ENCODE measurements around the gene PRCP.

The PRCP gene

GRCh38 chr11:82906236-82906635, 6.0 kb upstream of the PRCP start:
- peak; percentile 42 for DNase-seq

- no peak for DNase-seq
Measured at GRCh38 chr11:82903843-82904586, 3.8 kb upstream of the PRCP start.

DNA sequence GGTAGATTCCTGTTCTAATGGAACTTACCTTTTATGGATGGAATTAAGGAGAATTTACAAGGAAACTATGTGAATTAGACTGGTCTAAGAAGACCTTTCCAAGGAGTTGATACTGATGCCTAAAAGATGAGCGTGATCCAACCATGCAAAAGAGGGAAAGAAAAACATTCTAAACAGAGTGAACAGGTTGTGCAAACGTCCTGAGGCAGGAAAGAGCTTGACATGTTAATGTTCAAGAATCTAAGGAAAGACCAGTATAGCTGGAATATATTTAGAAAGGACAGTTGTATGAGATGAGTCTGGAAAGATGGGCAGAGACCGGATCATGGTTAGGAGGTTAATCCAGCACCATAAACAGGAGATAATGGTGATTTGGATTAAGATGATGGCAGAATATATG, 2.6 kb upstream of the PRCP start:
- no peak for DNase-seq

DNA sequence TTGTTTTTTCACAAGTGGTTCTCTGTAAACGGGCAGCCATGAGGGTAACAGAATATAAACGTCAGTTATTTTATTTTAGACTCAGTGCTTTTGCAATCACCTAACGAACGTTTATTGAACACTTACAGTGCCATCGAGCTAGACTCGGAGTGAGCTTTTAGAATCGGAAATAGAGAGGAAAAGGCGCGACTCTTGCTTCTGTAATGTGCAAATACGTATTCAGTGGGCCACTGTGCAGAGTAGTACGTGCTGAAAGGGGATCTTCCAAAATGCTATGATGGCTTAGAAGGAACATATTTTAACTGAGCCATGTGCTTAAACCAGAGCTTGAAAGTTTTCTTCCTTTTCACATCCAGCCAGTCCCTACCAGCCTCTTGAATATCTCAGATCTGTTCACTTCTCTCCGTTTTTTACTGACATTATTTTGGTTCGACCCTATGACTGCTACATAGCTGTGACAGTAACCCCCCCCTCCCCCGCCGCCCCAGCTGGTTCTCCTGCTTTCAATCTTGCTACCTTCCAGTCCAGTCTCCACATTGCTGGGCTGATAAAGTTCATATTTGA, 1.8 kb upstream of the PRCP start:
- DNase-seq = no peak

DNA sequence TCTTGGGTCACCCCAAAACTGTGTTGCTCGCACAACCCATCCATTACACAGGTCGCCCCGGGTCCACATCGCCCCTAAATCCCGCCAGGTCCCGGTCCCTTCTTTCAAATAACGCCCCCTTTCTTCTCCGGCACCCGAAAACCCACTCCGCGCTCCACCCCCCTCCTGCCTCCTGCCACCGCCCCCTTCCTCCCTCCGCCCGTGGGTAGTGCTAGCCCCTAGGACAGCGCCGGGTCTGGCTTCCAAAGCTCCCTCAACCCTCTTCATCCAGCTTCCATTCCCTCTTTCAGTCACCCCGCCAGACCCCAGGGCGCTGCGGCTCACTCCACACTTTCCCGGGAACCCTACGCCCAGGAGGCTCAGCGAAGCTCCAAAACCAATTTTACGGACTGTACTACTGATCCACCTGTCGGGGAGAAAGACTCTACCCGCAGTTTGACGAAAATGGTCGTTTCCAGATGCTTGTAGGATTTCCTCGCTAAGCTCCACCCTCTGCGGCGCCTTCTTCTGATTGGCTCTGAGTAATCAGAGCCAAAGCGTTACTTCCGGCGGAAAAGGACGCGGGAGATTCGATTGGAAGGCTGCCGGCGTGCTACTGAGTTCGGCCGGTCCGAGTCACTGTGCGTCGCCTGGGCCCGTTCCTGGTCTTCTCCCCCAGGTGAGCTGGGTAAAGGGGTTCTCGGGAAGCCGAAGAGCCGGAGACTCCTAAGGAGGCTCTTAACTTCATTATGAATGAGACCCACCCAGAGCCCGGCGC, 1.1 kb upstream of the PRCP start, which contains the start of gene DDIAS:
Gene DDIAS (plus strand): TSS at position 572 of the 757 bp plus-strand sequence. CDS start 13,003 bp downstream, outside the sequence.
- DNase-seq = peak; percentile 97

GRCh38 chr11:82899957-82900276, 313 bp downstream of the PRCP start:
- no peak for DNase-seq

- peak; percentile 3 for DNase-seq
Measured at GRCh38 chr11:82899186-82899820, 927 bp downstream of the PRCP start.

DNA sequence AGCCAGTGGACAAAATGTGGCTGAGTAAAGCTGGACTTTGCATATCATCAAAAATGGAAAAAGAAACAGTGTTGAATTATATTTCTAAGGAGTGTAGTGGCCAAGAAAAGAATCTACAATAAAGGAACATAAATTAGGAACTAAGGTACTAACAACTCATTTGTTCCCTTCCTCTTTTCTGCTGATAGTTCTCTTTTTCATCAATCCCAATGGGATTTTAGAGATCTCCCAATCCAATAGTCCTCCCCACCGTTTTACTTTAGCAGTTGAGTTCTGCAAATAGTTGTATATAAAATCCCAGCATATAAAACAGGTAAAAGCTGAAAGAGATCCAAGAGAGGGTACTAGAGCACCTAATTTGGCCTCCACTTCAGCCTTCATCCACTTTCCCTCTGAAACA, 2.0 kb downstream of the PRCP start:
- peak; percentile 41 for DNase-seq

DNA sequence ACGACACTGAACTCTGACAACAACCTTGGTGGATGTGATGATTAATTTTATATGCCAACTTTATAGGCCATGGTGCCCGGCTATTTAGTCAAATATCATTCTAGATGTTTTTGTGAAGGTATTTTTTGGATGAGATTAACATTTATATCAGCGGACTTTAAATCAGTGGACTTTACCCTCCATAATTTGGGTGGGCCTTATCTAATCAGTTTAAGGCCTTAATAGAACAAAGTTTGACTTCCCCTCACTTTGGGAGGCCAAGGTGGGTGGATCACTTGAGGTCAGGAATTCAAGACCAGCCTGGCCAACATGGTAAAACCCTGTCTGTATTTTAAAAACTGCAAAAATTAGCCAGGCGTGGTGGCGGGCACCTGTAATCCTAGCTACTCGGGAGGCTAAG, 4.0 kb downstream of the PRCP start:
- DNase-seq = no peak

- peak; percentile 88 for DNase-seq
Measured at GRCh38 chr11:82895437-82896091, 4.7 kb downstream of the PRCP start.

DNA sequence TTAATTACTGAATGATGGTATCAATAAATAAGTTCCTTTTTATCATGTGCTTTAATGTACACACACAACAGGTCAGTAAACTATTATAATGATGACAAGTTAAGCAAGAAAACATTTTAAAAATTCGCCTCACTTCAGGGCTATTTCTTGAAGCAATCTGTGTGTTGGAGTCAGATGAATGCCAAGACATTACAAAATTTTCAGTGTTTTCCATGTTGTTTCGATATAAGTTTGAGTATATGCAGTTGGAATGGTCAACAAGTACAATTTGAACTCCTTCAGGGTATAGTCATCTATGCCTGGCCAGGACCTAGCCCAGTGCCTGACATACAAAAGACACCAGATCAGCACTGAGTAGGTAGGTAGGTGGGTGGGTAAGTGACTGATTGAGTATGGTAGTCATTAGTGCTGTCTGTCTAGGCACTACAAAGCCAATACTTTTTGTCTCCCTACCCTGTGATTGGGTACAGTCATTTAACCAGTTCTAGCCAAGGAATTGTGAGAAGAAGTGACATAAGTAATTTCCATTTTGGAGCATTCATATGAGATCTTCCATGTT, 7.5 kb downstream of the PRCP start:
- DNase-seq = no peak

DNA sequence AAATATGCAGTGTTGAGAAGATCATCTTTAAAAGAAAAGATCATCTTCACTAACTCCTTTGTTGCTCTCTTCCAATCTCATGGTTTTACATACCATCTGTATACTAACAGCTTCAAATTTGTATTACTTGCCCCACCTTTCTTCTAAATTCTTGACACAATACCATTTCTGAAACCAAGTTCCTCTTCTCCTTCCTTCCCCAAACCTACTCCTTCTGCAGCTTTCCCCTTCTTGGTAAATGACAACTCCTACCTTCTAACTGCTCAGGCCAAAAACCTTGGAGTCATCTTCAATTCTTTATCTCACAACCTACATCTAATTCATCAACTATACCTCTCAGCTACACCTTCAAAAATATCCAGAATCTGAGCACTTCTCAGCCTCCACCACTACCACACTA, 9.3 kb downstream of the PRCP start:
- DNase-seq = peak; percentile 21

GRCh38 chr11:82890002-82890341, 10.3 kb downstream of the PRCP start:
- no peak for DNase-seq

DNA sequence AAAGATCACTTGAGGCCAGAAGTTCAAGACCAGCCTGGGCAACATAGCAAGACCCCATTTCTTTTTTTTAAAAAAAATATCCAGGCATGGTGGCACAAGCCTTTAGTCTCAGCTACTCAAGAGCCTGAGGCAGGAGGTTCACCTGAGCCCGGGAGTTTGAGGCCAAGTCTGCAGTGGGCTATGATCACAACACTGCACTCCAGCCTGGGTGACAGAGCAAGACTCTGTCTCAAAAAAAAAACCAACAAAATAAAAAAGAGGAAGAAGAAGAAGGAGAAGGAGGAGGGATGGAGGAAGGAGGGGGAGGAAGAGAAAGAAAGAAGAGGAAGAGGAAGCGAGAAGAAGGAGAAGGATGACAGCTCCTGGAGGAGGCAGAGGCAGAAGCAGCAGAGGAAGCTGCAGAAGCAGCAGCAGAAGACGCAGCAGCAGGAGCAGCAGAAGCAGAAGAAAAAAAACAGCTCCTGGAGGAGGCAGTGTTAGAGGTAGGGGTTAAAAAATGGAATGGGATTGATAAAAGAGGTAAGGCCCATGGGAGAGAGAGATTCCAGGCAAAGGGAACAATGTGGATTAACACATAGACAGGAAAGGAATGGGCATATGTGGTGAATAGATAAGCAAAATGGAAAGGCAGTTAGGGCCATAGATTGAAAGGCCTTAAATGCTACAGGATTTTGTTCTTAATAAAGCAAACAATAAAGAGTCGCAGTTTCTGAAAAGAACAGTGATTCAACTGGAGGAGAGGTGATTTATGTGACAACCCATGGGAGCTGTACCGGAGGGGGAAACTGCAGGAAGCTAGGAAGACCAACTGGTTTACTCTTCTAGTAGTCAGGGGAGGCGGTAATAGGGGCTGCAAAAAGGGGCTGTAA, 10.9 kb downstream of the PRCP start:
- DNase-seq = peak; percentile 91

DNA sequence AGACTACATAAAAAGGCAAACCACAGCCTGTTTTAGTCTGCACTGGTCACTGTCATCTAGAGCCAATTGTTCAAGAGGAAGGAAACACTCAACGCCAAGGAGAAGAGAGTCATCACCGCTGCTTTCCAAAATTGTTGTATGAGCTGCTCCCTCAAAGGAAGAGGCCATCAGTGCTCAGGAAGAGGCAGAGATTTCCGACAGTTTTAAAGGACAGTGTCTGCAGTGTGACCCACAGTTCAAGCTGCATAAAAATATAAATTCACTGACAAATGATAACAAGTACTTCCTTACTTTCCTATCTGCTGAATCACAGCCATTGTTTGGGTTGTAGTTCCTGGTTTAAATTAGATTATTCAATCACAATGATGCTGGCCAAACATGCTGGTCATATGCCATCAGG, 16.4 kb downstream of the PRCP start:
- no peak for DNase-seq

GRCh38 chr11:82874646-82875523, 25.3 kb downstream of the PRCP start:
- no peak for DNase-seq

- no peak for DNase-seq
Measured at GRCh38 chr11:82873919-82874333, 26.3 kb downstream of the PRCP start.

DNA sequence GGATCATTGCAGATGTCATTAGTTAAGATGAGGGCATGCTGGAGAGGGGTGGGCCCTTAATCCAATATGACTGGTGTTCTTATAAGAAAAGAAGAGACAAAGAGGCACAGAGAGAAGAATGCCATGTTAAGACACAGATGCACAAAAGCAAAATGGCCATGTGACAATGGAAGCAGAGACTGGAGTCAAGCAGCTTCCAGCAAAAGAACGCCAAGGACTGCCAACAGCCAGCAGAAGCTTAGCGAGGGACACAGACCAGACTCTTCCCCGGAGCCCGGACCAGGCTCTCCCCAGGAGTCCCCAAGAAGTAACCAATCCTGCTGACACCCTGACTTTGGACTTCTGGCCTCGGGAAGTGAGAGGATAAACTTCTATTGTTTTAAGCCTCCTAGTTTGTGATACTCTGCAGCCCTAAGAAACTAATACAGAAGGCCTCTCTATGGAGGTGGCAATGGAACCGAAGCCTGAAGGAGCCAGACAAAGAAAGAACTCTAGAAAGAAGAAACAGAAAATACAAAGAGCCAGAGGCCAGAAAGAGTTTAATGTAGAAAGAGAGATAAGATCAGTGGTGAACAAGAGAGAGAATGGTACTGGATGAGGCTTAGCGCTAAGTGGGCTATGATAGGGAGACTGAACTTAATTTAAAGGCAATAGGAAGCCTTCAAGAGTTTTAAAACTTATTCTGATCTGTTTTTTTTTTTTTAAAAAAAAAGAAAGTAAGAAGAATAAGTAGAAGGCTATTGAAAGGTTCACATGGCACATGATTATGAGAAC, 27.7 kb downstream of the PRCP start:
- DNase-seq = no peak

- no peak for DNase-seq
Measured at GRCh38 chr11:82871646-82872045, 28.6 kb downstream of the PRCP start.

GRCh38 chr11:82869657-82870056, 30.6 kb downstream of the PRCP start:
- no peak for DNase-seq
